ENCODE results near the gene AUTS2.

Gene AUTS2

DNA sequence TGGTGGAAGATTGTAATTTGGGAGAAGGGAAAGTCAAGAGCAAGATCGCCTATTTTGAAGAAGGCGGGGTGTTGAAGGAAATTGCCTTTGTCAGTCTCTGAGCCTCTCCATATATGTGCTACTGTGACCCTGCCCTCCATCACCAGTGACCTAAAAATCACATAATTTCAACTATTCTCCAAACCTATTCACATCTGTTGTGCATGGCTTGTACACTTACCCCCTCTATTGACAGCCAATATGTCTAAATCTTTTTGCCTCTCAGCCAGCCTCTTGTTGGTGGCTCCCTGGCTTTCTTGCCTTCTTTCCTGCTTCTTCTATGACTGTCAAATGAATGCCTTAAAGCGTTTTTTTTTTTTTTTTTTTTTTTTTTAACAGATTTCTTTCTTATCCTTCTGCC, 295.6 kb downstream of the AUTS2 start:
- DNase-seq (ENCODE audit: low spot score): peak; percentile 36

DNA sequence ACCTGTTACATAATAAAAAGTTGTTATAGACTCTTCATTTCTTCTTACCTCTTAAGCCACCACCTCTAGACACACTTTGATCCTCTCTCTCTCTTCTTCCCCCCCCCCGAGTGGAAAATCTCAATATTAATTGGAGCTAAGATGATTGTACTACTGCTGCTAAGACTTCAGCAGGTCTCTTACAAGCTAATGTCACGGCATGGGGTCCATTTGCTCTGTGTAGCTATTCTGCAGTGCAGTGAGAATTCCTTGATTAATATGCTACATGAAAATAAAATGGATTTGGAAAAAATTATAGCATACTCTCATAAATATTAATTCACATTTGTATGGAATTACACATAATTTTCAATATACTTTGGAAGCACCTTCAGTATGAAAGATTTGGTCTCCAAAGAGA, 297.2 kb downstream of the AUTS2 start:
- no peak for DNase-seq (ENCODE audit: low spot score)

DNA sequence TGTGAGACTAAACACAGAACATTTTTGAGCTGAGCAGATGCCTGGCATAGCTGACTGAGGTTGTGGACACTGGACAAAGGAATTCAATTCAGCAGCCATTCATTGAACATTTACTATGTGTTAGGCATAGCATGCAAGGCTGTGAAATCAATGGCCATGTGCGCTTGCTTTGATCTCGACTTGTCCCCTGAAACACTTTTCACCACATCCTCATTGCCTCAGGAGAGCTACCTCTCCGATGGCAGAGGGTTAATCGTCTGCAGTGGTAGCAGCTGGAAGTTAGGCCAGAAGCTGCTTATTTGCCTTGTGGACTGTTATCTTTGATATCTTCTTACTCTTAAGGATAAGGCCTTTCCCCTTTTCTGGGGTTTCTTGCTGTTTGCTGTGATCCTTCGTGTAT, 297.8 kb downstream of the AUTS2 start:
- no peak for DNase-seq (ENCODE audit: low spot score)

DNA sequence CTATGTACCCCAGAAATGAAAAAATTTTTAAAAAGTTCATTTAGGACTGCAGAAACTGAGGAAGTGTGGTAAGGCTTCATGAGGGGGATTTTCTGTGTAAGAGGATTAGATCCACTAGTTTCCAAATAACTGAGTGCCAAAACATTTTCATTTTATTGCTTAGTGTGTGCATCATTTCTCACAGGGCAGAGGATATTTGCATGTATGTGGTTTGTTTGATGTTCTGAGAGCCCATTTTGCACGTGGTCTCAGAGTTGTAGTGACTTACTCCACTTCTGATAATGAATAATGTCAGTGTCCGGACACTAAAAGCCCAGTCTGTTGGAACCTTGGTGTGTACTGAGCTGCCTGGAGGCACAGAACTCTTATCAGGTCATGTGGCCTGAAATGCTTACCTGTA, 299.9 kb downstream of the AUTS2 start:
- no peak for DNase-seq (ENCODE audit: low spot score)

DNA sequence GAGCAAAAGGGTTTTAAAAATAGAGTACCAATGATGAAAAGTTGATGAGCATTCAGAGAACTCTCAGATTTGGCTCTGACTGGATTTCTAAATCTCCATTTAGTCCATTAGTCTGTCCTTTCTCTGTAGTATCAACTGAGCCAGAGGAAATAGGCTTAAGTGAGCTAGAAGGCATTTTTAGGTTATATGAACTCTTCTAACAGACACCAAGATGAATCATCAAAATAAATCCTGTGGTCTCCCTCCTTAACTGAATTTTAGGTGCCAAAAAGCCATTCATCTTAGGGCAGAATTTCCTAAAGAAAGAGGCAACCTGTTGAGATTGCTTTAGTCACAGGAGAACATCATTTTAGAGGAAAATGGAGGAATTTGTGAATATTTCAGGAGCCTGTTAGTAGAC, 305.1 kb downstream of the AUTS2 start:
- DNase-seq (ENCODE audit: low spot score): no peak

DNA sequence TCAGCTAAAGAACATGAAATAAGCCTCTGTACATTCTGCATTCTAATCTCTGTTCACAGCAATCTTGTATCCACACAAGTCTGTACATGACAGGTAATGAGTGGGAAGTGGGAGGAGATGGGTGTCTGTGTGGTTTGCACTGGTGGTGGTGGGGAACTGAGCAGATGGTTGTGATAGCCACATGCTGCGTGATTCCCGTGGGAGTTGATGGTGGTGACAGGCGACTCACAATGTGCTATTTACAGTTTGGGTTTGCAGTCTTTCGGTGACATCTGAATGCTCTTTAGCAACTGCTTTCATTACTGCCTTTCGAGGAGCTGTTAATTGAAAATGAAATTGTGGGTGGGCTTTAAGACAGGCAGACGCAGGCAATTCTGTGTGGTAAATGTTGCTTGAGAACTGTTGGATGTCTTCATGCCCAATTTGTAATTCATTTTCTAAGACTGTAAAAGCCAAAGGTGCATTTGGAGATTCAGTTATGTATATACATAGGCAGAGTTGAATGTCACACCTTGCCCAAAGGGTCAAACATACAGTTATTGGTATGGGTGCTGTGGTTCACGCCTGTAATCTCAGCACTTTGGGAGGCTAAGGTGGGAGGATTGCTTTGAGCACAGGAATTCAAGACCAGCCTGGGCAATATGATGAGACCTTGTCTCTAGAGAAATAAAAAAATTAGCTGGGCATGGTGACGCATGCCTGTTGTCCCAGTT, 308.2 kb downstream of the AUTS2 start:
- no peak for DNase-seq (ENCODE audit: low spot score)

DNA sequence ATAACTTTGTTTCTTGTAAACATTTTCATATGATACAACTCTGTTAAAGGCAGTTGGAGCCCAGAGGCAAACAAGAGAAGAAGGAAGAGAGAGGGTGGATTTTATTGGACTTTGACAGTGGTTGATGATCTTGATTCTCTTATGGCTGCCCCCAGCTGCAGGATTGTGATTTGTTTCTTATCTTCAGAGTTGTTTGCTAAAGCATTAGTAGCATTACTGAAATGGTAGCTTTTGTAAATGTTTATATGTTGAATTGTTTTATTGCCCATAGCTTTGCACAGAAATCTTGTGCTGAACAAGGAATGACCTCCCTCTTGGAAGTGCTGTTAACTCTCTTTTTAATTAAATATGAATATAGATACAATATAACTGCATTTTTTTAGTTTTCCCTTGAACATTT, 309.4 kb downstream of the AUTS2 start:
- DNase-seq (ENCODE audit: low spot score): no peak

DNA sequence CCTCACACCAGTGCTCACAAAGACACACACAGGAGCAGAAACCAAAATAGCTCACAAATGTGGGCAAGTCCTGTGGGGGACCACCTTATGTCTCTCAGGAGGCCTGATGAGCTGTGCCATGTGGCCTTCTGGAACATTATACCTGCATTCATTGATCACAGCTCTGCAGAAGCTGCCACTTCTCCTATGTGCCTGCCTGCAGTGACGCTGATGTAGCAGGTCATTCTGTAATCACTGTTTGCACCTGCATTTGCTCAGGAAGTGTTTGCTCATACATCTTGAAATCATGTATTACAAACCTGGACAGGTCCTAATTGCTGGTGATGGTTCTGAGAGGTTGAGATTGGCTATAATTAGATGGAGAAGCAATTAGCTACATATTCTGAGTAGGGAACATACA, 310.2 kb downstream of the AUTS2 start:
- no peak for DNase-seq (ENCODE audit: low spot score)

DNA sequence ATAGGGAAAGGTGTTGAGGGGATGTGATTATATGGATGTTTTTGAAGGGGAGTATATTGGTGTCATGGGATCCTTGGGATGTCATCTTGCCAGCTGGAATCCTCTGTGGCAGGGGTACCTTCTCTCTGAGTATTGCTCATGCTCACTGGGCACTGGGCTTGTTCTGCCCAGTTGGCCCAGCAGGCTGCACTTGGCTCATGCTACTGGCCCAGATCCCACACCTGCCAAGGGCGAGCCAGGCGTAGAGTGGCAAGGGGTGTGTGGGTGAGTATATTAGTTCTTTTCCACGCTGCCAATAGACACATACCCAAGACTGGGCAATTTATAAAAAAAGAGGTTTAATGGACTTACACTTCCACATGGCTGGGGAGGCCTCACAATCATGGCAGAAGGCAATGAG, 311.9 kb downstream of the AUTS2 start:
- DNase-seq (ENCODE audit: low spot score): no peak

DNA sequence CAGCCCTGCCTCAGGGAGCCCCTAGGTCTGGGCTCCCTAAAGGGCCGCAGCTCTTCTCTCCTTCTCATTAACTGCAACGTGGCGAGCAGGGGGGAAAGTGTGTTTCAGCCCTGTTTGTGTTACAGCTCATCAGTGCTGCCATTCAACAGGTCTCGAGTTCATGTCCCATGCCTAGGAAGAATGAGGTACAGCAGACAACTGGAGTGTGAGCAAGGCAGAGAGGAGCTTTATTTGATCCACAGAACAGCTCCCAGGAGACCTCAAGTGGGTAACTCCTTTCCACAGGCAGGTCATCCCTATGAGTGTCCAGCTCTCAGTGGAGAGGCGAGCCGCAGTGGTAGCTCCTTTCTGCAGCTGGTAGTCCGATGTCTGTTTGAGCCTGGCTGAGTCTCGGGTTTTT, 313.1 kb downstream of the AUTS2 start:
- no peak for DNase-seq (ENCODE audit: low spot score)

DNA sequence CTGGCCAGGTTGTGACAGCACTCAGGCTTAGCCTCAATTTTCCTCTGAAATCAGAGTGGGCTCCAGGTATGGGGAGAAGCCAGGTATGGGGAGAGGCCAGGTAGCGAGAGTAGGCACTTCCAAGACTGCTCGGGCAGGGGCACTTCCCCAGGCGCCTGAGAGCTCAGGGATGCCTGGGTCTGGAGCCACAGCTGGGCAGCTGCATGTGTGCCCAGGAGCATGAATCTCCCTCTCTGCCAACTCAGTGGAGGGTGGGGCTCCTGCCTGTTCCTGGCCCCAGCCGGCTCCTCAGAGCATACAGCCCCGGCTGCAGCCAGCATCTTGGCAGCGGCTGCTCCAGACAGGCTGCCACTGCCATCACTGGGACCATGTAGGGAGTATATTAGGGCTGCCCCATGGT, 313.9 kb downstream of the AUTS2 start:
- DNase-seq (ENCODE audit: low spot score): no peak

DNA sequence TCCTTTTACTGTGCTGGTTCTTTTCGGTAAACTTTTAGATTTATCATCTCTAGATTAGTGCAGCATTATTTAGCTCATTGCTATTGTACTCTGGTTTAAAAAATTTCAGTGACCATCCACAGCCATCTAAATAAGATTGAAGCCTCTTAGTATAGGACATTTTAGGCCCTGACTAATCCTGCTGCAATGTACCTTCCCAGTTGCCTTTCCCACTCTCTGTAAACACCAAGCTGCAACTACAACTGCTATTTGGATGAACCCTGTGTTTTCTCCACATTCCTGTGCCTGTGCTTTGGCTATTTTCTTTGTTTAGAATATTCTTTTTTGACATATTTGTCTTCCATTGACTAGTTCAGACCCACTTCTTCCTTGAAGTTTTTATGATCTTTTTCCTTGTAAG, 314.6 kb downstream of the AUTS2 start:
- DNase-seq (ENCODE audit: low spot score): no peak

DNA sequence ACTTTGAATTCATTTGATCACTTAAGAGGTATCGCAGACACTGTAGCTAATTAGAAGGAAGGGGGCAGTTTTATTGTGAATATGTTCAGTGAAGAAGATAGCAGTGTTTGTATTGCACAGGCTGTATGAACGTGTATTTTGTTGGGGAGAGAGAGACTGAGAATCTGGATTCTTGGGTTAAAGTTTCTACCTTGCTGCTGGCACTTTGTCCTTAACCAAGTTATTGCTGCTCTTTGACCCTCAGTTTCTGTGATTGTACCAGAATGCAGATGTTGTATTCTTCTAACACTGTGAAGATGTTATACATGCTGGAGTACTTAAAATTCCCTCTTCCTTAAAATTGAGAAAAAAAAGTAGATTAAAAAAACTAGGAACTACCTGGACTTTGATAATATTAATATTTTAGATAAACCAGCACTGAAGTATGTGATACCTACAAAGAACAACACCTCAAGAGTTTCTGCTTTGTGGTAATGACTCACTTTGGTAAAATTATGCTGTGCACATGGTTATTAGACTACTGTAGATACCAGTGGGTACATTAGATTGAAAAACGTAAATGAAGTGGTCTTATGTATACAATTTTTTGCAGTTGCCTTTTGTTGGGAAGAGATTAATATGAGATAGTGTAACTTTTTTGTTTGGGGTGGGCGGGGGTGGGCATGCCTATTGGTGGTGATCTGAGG, 321.3 kb downstream of the AUTS2 start:
- no peak for DNase-seq (ENCODE audit: low spot score)

DNA sequence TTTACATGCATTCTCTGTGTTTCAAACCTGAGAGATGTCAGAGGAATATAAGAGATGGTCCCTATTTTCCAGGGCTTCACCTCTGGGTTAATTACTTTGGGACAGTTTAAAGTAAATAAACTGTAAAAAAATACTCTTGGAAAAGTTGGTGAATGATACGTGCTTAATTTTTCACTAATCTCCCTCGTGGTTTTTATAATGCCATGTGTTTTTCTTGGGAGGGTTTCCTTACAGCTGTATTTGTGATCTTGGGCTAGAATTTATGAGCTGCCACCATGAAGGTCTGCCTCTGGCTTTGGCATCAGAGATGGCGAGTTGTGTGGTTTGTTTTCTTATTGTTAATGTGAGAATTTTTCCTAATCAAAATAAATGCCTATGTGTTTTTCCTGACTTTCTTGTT, 322.5 kb downstream of the AUTS2 start:
- DNase-seq (ENCODE audit: low spot score): no peak

DNA sequence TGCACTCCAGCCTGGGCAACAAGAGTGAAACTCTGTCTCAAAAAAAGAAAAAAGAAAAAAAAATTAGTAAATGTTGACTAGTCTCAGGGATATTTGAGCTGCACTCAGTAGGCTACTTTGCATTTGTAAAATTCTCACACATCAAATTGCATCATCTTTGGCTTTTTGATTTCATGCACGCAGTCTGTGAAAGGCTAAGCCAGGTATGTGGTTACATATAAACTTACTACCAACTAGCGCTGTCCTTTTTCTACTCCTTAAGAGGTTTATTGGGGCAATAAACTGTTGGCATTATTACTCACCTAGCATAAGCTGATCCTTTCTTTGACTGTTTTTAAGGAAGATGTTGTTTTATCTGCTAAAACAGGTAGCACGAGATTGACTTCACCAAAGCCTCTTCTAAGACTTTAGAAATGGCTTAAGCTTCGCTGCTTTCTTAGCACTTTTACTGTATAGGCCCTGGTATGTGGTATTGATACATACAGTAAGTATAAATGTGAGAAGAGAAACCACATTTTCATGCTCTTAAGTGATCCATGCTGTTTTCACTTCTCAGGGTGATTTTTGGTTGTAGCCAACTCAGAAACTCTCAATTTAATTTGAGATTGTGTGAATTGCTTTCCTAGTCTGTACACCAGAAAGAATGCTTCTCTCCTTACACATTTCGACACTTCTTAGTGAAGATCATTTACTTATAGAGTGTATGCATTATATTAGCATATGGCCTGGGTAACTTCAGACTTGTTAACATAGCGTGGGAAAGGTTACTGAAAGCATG, 323.9 kb downstream of the AUTS2 start:
- no peak for DNase-seq (ENCODE audit: low spot score)

DNA sequence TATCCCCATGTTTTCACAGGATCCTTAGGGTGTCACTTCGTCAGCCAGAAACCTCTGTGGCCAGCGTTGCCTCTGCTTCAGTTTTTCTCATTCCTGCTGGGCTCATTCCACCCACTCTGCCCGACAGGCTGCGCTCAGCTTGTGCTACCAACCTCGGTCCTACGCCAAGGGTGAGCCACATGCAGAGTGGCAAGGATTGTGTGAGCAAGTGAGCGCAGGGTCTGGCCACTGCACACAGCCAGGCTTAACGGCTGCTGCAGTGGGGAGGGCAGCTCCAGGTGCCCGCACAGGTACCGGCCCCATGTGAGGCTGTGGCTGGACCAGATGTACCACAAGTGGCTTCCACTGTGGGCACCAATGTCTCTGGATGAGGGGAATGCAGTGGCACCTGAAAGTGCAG, 329.2 kb downstream of the AUTS2 start:
- DNase-seq (ENCODE audit: low spot score): no peak

DNA sequence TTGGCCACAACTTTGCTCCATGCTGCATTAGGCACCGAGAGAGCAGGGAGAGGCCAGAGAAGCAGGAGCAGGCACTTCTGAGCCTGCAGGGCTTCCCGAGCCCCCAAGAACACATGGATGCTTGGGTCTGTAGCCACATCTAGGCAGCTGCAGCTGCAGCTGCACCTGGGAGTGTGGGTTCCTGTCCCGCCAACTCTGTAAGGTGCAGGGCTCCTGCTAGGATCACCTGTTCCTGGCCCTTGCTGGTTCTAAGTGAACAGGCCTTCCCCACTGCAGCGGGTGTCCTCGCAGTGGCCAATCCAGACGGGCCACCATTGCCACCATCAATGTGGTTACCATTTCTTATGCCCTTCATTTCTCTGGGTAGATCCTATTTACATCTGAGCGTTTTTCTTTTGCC, 330.3 kb downstream of the AUTS2 start:
- DNase-seq (ENCODE audit: low spot score): no peak

DNA sequence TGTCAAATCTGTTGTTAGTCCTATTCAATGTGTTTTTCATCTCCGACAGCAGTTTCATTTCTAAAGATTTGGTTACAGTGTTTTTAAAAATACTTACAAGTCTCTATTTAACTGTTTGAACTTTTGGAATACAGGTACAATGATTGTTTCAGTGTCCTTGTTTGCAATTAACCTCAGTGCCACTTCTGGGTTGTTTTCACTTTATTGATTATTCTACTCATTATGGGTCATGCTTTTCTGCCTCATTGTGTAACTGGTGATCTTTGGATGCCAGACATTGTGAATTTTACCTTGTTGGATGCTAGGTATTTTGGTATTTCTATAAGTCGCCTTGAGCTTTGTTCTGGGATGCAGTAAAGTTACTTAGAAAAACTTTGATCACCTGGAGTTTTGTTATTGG, 331.3 kb downstream of the AUTS2 start:
- no peak for DNase-seq (ENCODE audit: low spot score)

DNA sequence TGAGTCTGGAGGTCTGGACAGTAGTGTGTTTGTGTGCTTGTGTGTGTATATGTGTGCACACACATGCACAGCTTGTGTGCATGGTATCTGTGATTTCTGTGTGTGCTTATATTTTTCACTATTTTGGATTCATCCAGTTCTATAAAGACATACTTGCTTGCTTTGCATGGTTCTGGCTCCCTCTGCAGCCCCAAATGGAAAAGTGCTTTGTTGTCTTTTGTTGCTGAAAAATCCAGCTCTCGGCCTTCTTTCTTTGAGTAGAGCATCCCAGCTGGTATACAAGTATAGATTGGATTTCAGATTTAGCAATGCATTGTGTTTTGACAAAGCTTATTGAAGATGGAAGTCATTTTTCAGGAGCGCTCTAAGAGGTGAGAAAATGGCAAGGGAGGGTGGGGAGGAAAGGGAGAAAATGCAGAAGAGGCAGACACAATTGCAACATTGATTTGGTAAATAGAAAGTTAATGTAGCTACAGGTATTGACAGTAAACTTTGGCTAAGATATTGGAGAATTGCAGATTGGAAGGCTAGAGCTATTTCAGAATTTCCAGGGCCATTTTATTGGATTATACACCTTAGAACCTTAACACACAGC, 333.9 kb downstream of the AUTS2 start:
- DNase-seq (ENCODE audit: low spot score): peak; percentile 46

DNA sequence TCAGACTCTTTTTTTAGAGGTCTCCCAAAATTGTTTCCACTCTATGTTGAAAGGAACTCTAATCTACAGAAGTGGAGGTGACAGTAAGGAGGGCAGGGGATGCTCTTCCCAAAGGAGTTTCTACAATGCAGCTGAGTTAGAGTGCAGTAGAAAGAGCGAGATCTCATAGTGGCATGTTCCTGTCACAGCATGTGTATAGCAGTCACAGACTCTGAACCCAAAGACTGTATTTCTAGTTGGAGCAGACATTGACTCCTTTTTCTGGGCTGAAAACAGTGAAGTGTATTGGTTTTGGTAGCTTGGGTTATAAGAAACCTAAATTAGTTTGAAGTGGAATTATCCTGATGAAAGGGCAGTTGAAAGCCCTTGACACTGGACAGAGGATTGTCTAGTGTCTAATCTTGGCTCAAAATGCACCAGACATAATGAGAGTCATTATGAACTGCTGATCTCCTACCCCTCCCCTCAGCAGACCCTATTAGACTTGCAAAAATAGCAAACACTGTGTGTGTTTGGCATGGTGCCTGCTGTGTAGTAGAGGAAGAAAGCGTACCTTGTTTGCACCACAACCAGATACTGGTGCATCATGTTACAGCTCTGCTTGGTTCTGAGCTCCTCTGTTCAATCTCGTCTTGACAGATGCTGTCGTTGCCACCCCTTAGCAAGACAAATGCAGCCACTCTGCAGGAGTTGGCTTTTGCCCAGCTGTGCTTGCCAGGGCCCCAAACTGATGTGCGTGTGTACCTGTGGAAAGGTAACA, 336.0 kb downstream of the AUTS2 start:
- no peak for DNase-seq (ENCODE audit: low spot score)

DNA sequence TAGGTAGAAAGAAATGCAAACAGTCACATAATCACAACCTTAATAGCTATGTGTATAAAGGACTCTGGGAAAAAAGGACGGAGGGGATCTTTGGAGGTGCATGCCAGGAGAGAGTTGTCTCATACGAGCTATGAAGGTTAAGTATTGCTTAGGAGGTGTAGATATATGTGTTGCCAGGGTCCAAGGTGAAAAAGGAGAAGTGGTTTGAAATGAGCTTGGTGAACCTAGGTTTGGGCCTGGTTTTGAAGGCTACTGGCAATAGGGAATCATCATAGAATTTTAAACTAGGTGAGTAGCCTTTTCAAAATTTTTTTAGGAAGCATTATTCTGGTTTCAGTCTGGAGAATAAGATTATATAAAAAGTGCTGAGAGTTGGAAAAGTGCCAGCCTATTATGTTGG, 336.8 kb downstream of the AUTS2 start:
- no peak for DNase-seq (ENCODE audit: low spot score)

DNA sequence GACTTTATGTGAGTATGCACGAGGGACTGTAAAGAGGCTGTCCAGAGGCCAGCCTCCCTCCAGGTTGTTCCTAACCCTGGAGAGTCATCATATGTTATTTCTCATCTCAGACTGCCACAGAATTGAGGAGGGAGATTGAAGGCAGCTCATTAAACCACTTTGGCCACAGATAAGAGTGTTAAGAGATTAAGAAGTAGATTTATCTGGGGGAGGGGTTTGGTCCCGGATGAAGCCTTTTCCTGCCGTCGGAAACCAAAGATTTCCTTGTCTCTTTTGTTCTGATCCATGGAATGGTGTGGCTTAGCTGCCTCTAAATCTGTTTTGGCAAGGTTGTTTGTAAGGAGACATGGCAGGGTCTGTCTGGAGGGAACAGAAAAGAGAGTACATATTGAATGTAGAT, 338.8 kb downstream of the AUTS2 start:
- DNase-seq (ENCODE audit: low spot score): peak; percentile 51

Data from D341Med (cell line).